Neural progenitor cell (in vitro differentiated cells): ENCODE results near the gene FAM83G. TPM values are rescaled to one million over a fixed set of nuclear protein-coding genes. Genes with fewer than 3 reads are reported as not detected.
A peak's percentile ranks its signal among the peaks of the same experiment; 100 is the strongest.

Experiments used
- DNase-seq: peaks from one replicate; pipeline ENCODE4 v3.0.0-alpha.2; 2016; ENCODE audit warnings: low spot score
- H2AFZ ChIP-seq: fragments of 200-600 bp; sonication (generic); replicated peaks from 2 replicates; pipeline ENCODE4 v1.6.1; 2016; ENCODE audit warnings: antibody characterized with exemption
- H3F3A ChIP-seq: fragments of 200-600 bp; sonication (generic); 2 replicates; pipeline ENCODE4 v1.6.1; 2016; ENCODE audit warnings: antibody characterized with exemption, low read depth
- H3K27ac ChIP-seq: fragments of 200-600 bp; sonication (generic); 2 replicates; pipeline ENCODE4 v1.5.1; 2016; ENCODE audit warnings: mild to moderate bottlenecking
- H3K27me3 ChIP-seq: fragments of 200-600 bp; sonication (generic); 2 replicates; pipeline ENCODE4 v1.6.1; 2016; ENCODE audit warnings: mild to moderate bottlenecking, moderate library complexity
- H3K36me3 ChIP-seq: fragments of 200-600 bp; sonication (generic); 2 replicates; pipeline ENCODE4 v1.5.1; 2016
- H3K4me1 ChIP-seq: fragments of 200-600 bp; sonication (generic); 2 replicates; pipeline ENCODE4 v1.6.1; 2016; ENCODE audit warnings: mixed run types
- H3K4me2 ChIP-seq: fragments of 200-600 bp; sonication (generic); 2 replicates; pipeline ENCODE4 v1.6.1; 2016
- H3K4me3 ChIP-seq: fragments of 200-600 bp; sonication (generic); 2 replicates; pipeline ENCODE4 v1.5.1; 2016
- H3K79me2 ChIP-seq: fragments of 200-600 bp; sonication (generic); 2 replicates; pipeline ENCODE4 v1.6.1; 2016; ENCODE audit warnings: low read depth
- H3K9ac ChIP-seq: fragments of 200-600 bp; sonication (generic); 2 replicates; pipeline ENCODE4 v1.6.1; 2016
- H3K9me3 ChIP-seq: fragments of 200-600 bp; sonication (generic); 2 replicates; pipeline ENCODE4 v1.5.1; 2016; ENCODE audit warnings: low read depth
- H4K20me1 ChIP-seq: fragments of 200-600 bp; sonication (generic); 2 replicates; pipeline ENCODE4 v1.6.1; 2016; ENCODE audit warnings: low read depth
- H3K27ac Mint-ChIP-seq: 3 replicates; pipeline ENCODE4 v1.8.0; 2021; ENCODE audit warnings: mixed read lengths
- H3K27me3 Mint-ChIP-seq: 2 replicates; pipeline ENCODE4 v1.8.0; 2022; ENCODE audit warnings: low read depth, mild to moderate bottlenecking, inconsistent platforms, moderate library complexity, mixed read lengths; ENCODE audit not compliant: insufficient read depth
- H3K36me3 Mint-ChIP-seq: 3 replicates; pipeline ENCODE4 v1.8.0; 2021; ENCODE audit warnings: mixed read lengths
- H3K4me1 Mint-ChIP-seq: 3 replicates; pipeline ENCODE4 v1.8.0; 2021; ENCODE audit warnings: mixed read lengths
- H3K4me3 Mint-ChIP-seq: 3 replicates; pipeline ENCODE4 v1.8.0; 2021; ENCODE audit warnings: mild to moderate bottlenecking, moderate library complexity, mixed read lengths
- H3K9me3 Mint-ChIP-seq: 3 replicates; pipeline ENCODE4 v1.8.0; 2020; ENCODE audit warnings: mixed read lengths
- EZH2 ChIP-seq: fragments of 200-600 bp; sonication (generic); IDR thresholded peaks from 2 replicates; pipeline ENCODE4 v1.6.1; 2017; ENCODE audit warnings: antibody characterized with exemption, mild to moderate bottlenecking, moderate library complexity
- EZH2phosphoT487 ChIP-seq: fragments of 200-600 bp; sonication (generic); IDR thresholded peaks from 2 replicates; pipeline ENCODE4 v1.6.1; 2017; ENCODE audit warnings: antibody characterized with exemption
- total RNA-seq: library from RNA; depleted of rRNA; stranded (reverse); fragments of >200 nt; gene quantifications from 2 replicates; pipeline ENCODE4 v1.2.3, GENCODE V29; 2015; ENCODE audit warnings: low replicate concordance
- TF ChIP-seq, protein P1 (sequence below): fragments of 200-600 bp; sonication (generic); IDR thresholded peaks from 2 replicates; pipeline ENCODE4 v1.5.1; 2017; ENCODE audit warnings: antibody characterized with exemption, mild to moderate bottlenecking

The FAM83G gene
- total RNA-seq, 1 donor from 2014 or later = 9.9 TPM

DNA sequence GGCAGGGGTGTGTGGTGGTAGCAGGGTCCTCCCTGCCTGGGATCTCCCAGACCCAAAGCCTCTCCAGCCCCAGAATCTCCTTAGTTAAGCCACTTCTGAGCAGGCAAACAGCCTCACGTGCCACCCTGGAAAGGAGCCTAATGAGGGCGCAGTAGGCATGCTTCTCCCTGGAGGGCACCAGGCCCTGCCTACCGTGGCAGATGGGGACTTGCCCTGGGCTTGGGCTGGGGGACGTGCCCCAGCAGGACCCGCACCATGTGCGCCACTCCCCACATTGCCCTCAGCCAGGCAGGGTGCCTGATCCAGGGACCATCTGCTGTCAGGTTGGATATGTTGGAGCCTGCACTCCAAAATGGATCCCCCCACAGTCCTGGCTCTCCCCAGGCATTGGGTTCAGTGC is 14.2 kb downstream of the FAM83G start:
- Histone ChIP-seq H3K27ac (no peak overlapping the region), H3K4me3 (no peak overlapping the region), H3K9me3 (no peaks in the 10 kb centered on the region), H3K4me2 (no peak overlapping the region), H3K36me3 (no peaks in the 10 kb centered on the region), H3K9ac (no peak overlapping the region), H3K27me3 (no peaks in the 10 kb centered on the region), H3K4me1 (no peaks in the 10 kb centered on the region), H2AFZ (no peak overlapping the region), H3K79me2 (peaks cover 18% of the 10 kb centered on the region), H4K20me1 (peaks cover 28% of the 10 kb centered on the region), H3F3A (no peaks in the 10 kb centered on the region)
- no peak for DNase-seq
- Mint-ChIP-seq H3K4me1 (no peaks in the 10 kb centered on the region), H3K36me3 (peaks cover 2% of the 10 kb centered on the region), H3K27me3 (peaks cover 3% of the 10 kb centered on the region), H3K4me3 (no peak overlapping the region), H3K9me3 (peaks cover 6% of the 10 kb centered on the region), H3K27ac (no peak overlapping the region)
- TF ChIP-seq EZH2 (no peak), EZH2phosphoT487 (no peak)
- TF ChIP-seq, protein P1, sequence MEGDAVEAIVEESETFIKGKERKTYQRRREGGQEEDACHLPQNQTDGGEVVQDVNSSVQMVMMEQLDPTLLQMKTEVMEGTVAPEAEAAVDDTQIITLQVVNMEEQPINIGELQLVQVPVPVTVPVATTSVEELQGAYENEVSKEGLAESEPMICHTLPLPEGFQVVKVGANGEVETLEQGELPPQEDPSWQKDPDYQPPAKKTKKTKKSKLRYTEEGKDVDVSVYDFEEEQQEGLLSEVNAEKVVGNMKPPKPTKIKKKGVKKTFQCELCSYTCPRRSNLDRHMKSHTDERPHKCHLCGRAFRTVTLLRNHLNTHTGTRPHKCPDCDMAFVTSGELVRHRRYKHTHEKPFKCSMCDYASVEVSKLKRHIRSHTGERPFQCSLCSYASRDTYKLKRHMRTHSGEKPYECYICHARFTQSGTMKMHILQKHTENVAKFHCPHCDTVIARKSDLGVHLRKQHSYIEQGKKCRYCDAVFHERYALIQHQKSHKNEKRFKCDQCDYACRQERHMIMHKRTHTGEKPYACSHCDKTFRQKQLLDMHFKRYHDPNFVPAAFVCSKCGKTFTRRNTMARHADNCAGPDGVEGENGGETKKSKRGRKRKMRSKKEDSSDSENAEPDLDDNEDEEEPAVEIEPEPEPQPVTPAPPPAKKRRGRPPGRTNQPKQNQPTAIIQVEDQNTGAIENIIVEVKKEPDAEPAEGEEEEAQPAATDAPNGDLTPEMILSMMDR = no peak

DNA sequence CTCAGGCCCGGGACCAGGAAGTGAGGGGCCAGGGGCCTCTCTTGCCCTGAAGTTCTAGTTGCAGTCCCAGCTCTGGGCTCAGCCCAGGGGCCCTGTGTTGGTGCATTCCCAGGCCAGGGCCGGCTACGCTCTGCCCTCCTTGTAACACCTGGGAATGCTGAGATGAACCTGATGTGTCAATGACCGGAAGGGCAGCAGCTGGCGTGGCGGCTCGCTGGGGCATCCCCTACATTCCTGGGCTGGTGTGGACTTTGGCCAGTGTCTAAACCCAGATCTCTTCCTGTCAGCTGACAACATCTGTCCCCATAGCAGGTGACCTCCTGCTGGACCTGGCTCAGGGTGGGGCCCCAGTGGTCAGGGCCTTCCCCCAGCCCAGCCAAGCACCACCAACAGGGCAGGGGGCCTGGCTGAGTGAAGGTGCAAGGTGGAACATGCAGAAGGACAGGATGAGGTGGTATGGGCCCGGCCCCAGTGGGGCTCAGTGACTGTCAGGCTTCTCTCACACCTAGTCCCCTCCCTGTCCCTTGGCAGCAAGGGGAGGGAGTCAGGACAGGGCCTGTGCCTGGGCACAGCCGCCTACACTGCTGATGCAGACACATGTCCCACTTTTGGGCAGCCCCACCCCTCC is 15.9 kb downstream of the FAM83G start:
- Mint-ChIP-seq H3K4me1 (no peaks in the 10 kb centered on the region), H3K4me3 (no peak overlapping the region), H3K9me3 (no peaks in the 10 kb centered on the region), H3K36me3 (no peaks in the 10 kb centered on the region), H3K27me3 (peaks cover 3% of the 10 kb centered on the region), H3K27ac (no peak overlapping the region)
- Histone ChIP-seq H3K4me3 (no peak overlapping the region), H3K9ac (no peak overlapping the region), H4K20me1 (peaks cover 21% of the 10 kb centered on the region), H3K9me3 (no peaks in the 10 kb centered on the region), H3K4me1 (no peaks in the 10 kb centered on the region), H3F3A (no peaks in the 10 kb centered on the region), H3K27me3 (no peaks in the 10 kb centered on the region), H3K27ac (no peak overlapping the region), H2AFZ (no peak overlapping the region), H3K4me2 (no peak overlapping the region), H3K36me3 (no peaks in the 10 kb centered on the region), H3K79me2 (peaks cover 4% of the 10 kb centered on the region)
- TF ChIP-seq EZH2 (no peak), EZH2phosphoT487 (no peak)
- TF ChIP-seq, protein P1 = no peak
- DNase-seq = no peak

DNA sequence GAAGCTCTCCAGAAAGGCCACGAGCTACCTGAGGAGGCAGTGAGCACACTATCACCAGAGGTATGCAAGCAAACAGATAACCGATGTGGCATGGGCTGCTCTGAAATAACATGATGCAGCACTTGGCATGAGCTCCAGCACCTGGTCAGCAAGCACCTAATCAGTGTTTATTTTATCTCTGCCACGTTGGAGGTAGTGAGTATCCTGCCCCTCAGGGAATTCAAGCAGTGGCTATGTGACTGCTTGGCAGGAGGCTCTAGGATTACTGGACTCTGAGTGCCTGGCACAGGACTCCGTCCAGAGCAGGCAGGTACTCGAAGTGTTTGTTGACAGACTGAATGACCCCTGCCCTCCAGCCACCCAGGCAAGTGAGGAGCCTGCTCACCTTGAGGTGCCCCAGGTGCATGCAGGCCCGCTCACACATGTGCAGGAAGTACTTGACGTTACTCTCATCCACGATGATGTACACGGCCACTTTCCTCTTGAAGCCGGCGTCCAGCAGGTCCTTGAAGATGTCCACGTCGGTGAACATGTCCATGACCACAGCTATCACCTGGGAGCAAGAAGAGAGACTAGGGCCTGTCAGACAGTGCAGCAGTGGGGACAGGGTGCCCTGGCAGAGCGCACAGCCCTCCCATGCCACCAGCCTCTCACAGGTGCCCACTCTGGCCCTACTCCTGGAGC is 16.6 kb downstream of the FAM83G start:
- TF ChIP-seq EZH2 (no peak), EZH2phosphoT487 (no peak)
- TF ChIP-seq, protein P1 = no peak

More for the DNA sequence above, 16.6 kb downstream of the FAM83G start:
- Histone ChIP-seq H3K27me3 (no peaks in the 10 kb centered on the region), H2AFZ (no peak overlapping the region), H3K27ac (no peak overlapping the region), H3K4me3 (no peak overlapping the region), H3K36me3 (no peaks in the 10 kb centered on the region), H3K79me2 (peaks cover 4% of the 10 kb centered on the region), H3K9ac (no peak overlapping the region), H3K4me1 (no peaks in the 10 kb centered on the region), H4K20me1 (peaks cover 14% of the 10 kb centered on the region), H3K9me3 (no peaks in the 10 kb centered on the region), H3F3A (no peaks in the 10 kb centered on the region), H3K4me2 (no peak overlapping the region)
- Mint-ChIP-seq H3K27ac (peak overlapping the region; percentile 57), H3K27me3 (peaks cover 3% of the 10 kb centered on the region), H3K9me3 (no peaks in the 10 kb centered on the region), H3K4me1 (no peaks in the 10 kb centered on the region), H3K4me3 (no peak overlapping the region), H3K36me3 (no peaks in the 10 kb centered on the region)
- DNase-seq = no peak
